Activated T-cell treated with anti-CD3 and anti-CD28 coated beads, Interleukin-2, amount 50 U/mL, for 72 hours (primary cell): ENCODE measurements around the gene TMEM252. TPM values are rescaled to one million over a fixed set of nuclear protein-coding genes. Genes with fewer than 3 reads are reported as not detected.

ENCODE experiments used
- ATAC-seq, 2 donors: fragments of 150-1000 bp; cut with Tn5 transposase; replicated peaks in 1 of 2; 2 replicates each; pipeline ENCODE4 v1.10.0; 2021; ENCODE audit warnings: moderate library complexity in 2 of 2, mild to moderate bottlenecking in 1 of 2
- DNase-seq, 2 donors: peaks; one replicate each; pipeline ENCODE4 v3.0.0; 2021 to 2022; ENCODE audit warnings: mixed read lengths in 1 of 2
- H3K27ac Mint-ChIP-seq: one replicate; pipeline ENCODE4 v1.8.0; 2022; ENCODE audit warnings: mild to moderate bottlenecking, moderate library complexity, mixed read lengths
- H3K27me3 Mint-ChIP-seq: one replicate; pipeline ENCODE4 v1.8.0; 2022; ENCODE audit warnings: low read depth, mixed read lengths
- H3K36me3 Mint-ChIP-seq, 2 donors: one replicate each; pipeline ENCODE4 v1.8.0; 2022; ENCODE audit warnings: mixed read lengths in 2 of 2, mild to moderate bottlenecking in 1 of 2; ENCODE audit not compliant: insufficient read depth in 2 of 2
- H3K4me1 Mint-ChIP-seq: one replicate; pipeline ENCODE4 v1.8.0; 2022; ENCODE audit warnings: low read depth, mixed read lengths
- H3K4me3 Mint-ChIP-seq, 2 donors: one replicate each; pipeline ENCODE4 v1.8.0; 2022; ENCODE audit warnings: mild to moderate bottlenecking in 2 of 2, mixed read lengths in 2 of 2, moderate library complexity in 2 of 2
- H3K9me3 Mint-ChIP-seq, 2 donors: one replicate each; pipeline ENCODE4 v1.8.0; 2022; ENCODE audit warnings: mixed read lengths in 2 of 2
- total RNA-seq, 2 donors: library from RNA; stranded (reverse); gene quantifications; one replicate each; pipeline ENCODE4 v1.2.3, GENCODE V29; 2022

The TMEM252 gene
- not detected for total RNA-seq

- Mint-ChIP-seq H3K36me3 (no peaks in the 10 kb centered on the region), H3K27me3 (peaks cover 26% of the 10 kb centered on the region), H3K9me3 (no peaks in the 10 kb centered on the region), H3K27ac (no peak within 1 kb of the TSS), H3K4me1 (no peaks in the 10 kb centered on the region), H3K4me3 (no peak within 1 kb of the TSS)
- no peak for DNase-seq
- no peak for ATAC-seq
Measured at GRCh38 chr9:68540712-68541535, at the start of gene TMEM252. Gene TMEM252 (minus strand): TSS chr9:68540883. CDS start chr9:68540814, 69 bp downstream.

- H3K4me3 Mint-ChIP-seq, result no peak overlapping the region
- no peak overlapping the region for H3K27ac Mint-ChIP-seq
- DNase-seq (no peak), ATAC-seq (no peak)
- H3K36me3 Mint-ChIP-seq, result peaks cover 0 to 3% of the 10 kb centered on the region in 2 donors
- peaks cover 34% of the 10 kb centered on the region for H3K27me3 Mint-ChIP-seq
- peaks cover 0 to 5% of the 10 kb centered on the region in 2 donors for H3K9me3 Mint-ChIP-seq
- peaks cover 10% of the 10 kb centered on the region for H3K4me1 Mint-ChIP-seq
Measured at GRCh38 chr9:68585034-68585761, 44.5 kb upstream of the TMEM252 start.

- Mint-ChIP-seq H3K9me3 (no peaks in the 10 kb centered on the region), H3K36me3 (no peaks in the 10 kb centered on the region), H3K4me3 (no peak overlapping the region), H3K27me3 (peaks cover 26% of the 10 kb centered on the region), H3K27ac (no peak overlapping the region), H3K4me1 (peaks cover 10% of the 10 kb centered on the region)
- ATAC-seq, result peak; percentile 93 to 96
- DNase-seq, result peak; percentile 80 to 86
Measured at GRCh38 chr9:68584189-68585033, 43.7 kb upstream of the TMEM252 start.

GRCh38 chr9:68581696-68582095 lies 41.0 kb upstream of the TMEM252 start:
- no peak overlapping the region for H3K4me3 Mint-ChIP-seq
- peaks cover 17% of the 10 kb centered on the region for H3K27me3 Mint-ChIP-seq
- H3K9me3 Mint-ChIP-seq, result no peaks in the 10 kb centered on the region
- no peak for ATAC-seq
- peaks cover 10% of the 10 kb centered on the region for H3K4me1 Mint-ChIP-seq
- H3K36me3 Mint-ChIP-seq, result no peaks in the 10 kb centered on the region
- H3K27ac Mint-ChIP-seq, result no peak overlapping the region
- no peak for DNase-seq

- H3K27me3 Mint-ChIP-seq, result peaks cover under 1% of the 10 kb centered on the region
- ATAC-seq (no peak), DNase-seq (no peak)
- H3K4me3 Mint-ChIP-seq, result no peak overlapping the region
- H3K36me3 Mint-ChIP-seq, result no peaks in the 10 kb centered on the region
- no peak overlapping the region for H3K27ac Mint-ChIP-seq
- no peaks in the 10 kb centered on the region for H3K4me1 Mint-ChIP-seq
- no peaks in the 10 kb centered on the region for H3K9me3 Mint-ChIP-seq
Measured at GRCh38 chr9:68577774-68578591, 37.3 kb upstream of the TMEM252 start.

- ATAC-seq (no peak), DNase-seq (no peak)
- Mint-ChIP-seq H3K4me1 (no peaks in the 10 kb centered on the region), H3K9me3 (peaks cover 4 to 5% of the 10 kb centered on the region in 2 donors), H3K27ac (no peak overlapping the region), H3K4me3 (no peak overlapping the region), H3K36me3 (peaks cover 0 to 2% of the 10 kb centered on the region in 2 donors), H3K27me3 (no peaks in the 10 kb centered on the region)
Measured at GRCh38 chr9:68575817-68576216, 35.1 kb upstream of the TMEM252 start.

GRCh38 chr9:68574150-68574549 lies 33.5 kb upstream of the TMEM252 start:
- Mint-ChIP-seq H3K36me3 (peaks cover 0 to 2% of the 10 kb centered on the region in 2 donors), H3K4me1 (no peaks in the 10 kb centered on the region), H3K4me3 (no peak overlapping the region), H3K27me3 (peaks cover 6% of the 10 kb centered on the region), H3K27ac (no peak overlapping the region), H3K9me3 (peaks cover 4 to 5% of the 10 kb centered on the region in 2 donors)
- DNase-seq (no peak), ATAC-seq (no peak)

- DNase-seq (no peak), ATAC-seq (no peak)
- no peaks in the 10 kb centered on the region for H3K4me1 Mint-ChIP-seq
- peaks cover 0 to 2% of the 10 kb centered on the region in 2 donors for H3K36me3 Mint-ChIP-seq
- H3K27me3 Mint-ChIP-seq, result peaks cover 21% of the 10 kb centered on the region
- no peak overlapping the region for H3K27ac Mint-ChIP-seq
- peaks cover 3 to 4% of the 10 kb centered on the region in 2 donors for H3K9me3 Mint-ChIP-seq
- H3K4me3 Mint-ChIP-seq, result no peak overlapping the region
Measured at GRCh38 chr9:68567565-68567964, 26.9 kb upstream of the TMEM252 start.

- no peaks in the 10 kb centered on the region for H3K36me3 Mint-ChIP-seq
- no peaks in the 10 kb centered on the region for H3K9me3 Mint-ChIP-seq
- H3K4me1 Mint-ChIP-seq, result no peaks in the 10 kb centered on the region
- peaks cover 29% of the 10 kb centered on the region for H3K27me3 Mint-ChIP-seq
- H3K27ac Mint-ChIP-seq, result no peak overlapping the region
- DNase-seq (no peak), ATAC-seq (no peak)
- no peak overlapping the region for H3K4me3 Mint-ChIP-seq
Measured at GRCh38 chr9:68562461-68562860, 21.8 kb upstream of the TMEM252 start.

GRCh38 chr9:68560071-68560844 lies 19.6 kb upstream of the TMEM252 start:
- DNase-seq, result peak; percentile 58 to 70
- Mint-ChIP-seq H3K4me1 (no peaks in the 10 kb centered on the region), H3K27me3 (peaks cover 29% of the 10 kb centered on the region), H3K9me3 (no peaks in the 10 kb centered on the region), H3K36me3 (no peaks in the 10 kb centered on the region), H3K27ac (no peak overlapping the region), H3K4me3 (no peak overlapping the region)
- ATAC-seq, result peak; percentile 43 to 50

GRCh38 chr9:68558545-68558944 lies 17.9 kb upstream of the TMEM252 start:
- ATAC-seq, result no peak
- no peak overlapping the region for H3K4me3 Mint-ChIP-seq
- no peak for DNase-seq
- H3K27ac Mint-ChIP-seq, result no peak overlapping the region
- no peaks in the 10 kb centered on the region for H3K36me3 Mint-ChIP-seq
- peaks cover 29% of the 10 kb centered on the region for H3K27me3 Mint-ChIP-seq
- H3K9me3 Mint-ChIP-seq, result no peaks in the 10 kb centered on the region
- H3K4me1 Mint-ChIP-seq, result no peaks in the 10 kb centered on the region
